ENCODE measurements around the gene ZNF414.
"Not testable (repeated sequence)": the region's sequence is repeated elsewhere in the genome, so short reads cannot be mapped to it uniquely, and the experiment has no call there.

Gene ZNF414

GRCh38 chr19:8513687-8514504, at the start of gene ZNF414:
Gene ZNF414 (minus strand): TSS chr19:8514167. CDS start chr19:8514046, 121 bp downstream.
- Histone ChIP-seq H3K4me1 (ENCODE audit: control insufficient read depth, insufficient read depth, low read length) (no peaks in the 10 kb centered on the region), H3K9me3 (ENCODE audit: control insufficient read depth, insufficient read depth, low read length) (no peaks in the 10 kb centered on the region), H3K36me3 (ENCODE audit: control insufficient read depth, insufficient read depth, low read length) (no peaks in the 10 kb centered on the region), H3K27ac (ENCODE audit: low read depth, low read length) (peak within 1 kb of the TSS; percentile 98), H3K9ac (ENCODE audit: low read depth, low read length) (peak within 1 kb of the TSS; percentile 96), H3K4me3 (ENCODE audit: low read depth, low read length) (peak within 1 kb of the TSS; percentile 96), H3K27me3 (ENCODE audit: control insufficient read depth, insufficient read depth, low read length) (no peaks in the 10 kb centered on the region)

DNA sequence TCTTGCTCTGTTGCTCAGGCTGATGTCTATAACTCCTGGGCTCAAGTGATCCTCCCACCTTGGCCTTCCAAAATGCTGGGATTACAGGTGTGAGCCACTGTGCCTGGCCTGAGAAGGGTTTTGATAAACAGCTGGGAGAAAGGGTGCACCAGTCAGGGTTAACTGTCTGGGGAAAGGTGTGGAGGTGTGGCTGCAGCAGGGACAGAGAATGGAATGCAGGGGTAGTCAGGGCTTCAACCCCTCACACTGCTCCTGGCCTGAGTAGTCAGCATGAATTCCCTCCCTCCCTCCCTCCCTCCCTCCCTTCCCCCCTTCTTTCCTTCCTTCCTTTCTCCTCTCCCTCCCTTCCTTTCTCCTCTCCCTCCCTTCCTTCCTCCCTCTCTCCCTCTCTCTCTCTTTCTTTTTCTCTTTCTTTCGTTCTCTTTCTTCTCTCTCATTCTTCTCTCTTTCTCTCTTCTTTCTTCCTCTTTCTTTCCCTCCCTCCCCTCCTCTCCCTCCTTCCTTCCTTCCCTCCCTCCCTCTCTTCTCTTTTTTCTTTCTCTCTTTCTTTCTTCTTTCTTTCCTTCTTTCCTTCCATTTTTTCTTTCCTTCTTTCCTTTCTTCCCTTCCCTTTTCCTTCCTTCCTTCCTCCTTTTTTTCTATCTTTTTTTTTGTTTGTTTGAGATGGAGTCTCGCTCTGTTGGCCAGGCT, 47.3 kb upstream of the ZNF414 start:
- Histone ChIP-seq H3K9ac (ENCODE audit: low read depth, low read length) (no peak overlapping the region), H3K36me3 (ENCODE audit: control insufficient read depth, insufficient read depth, low read length) (no peaks in the 10 kb centered on the region), H3K27ac (ENCODE audit: low read depth, low read length) (no peak overlapping the region), H3K9me3 (ENCODE audit: control insufficient read depth, insufficient read depth, low read length) (no peaks in the 10 kb centered on the region), H3K4me1 (ENCODE audit: control insufficient read depth, insufficient read depth, low read length) (no peaks in the 10 kb centered on the region), H3K4me3 (ENCODE audit: low read depth, low read length) (no peak overlapping the region), H3K27me3 (ENCODE audit: control insufficient read depth, insufficient read depth, low read length) (no peaks in the 10 kb centered on the region)

DNA sequence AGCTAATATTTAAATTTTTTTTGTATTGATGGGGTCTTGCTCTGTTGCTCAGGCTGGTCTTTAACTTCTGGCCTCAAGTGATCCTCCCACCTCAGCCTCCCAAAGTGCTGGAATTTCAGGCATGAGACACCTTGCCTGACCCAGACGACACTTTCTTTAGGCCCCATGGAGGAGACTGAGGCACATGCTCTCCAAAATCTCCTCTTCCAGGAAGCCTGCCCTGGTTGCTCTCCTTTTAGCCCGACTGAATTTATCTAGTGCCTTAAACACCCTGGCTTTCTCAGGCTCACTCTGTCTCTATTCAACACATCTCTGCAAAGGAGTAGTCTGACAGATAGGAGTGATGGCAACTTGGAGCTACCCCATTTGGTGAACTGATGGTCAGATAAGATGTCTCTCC, 44.4 kb upstream of the ZNF414 start:
- H3K36me3 ChIP-seq (ENCODE audit: control insufficient read depth, insufficient read depth, low read length), result no peaks in the 10 kb centered on the region
- H3K27me3 ChIP-seq (ENCODE audit: control insufficient read depth, insufficient read depth, low read length), result no peaks in the 10 kb centered on the region

GRCh38 chr19:8557642-8558238, 43.8 kb upstream of the ZNF414 start:
- Histone ChIP-seq H3K4me3 (ENCODE audit: low read depth, low read length) (no peak overlapping the region), H3K4me1 (ENCODE audit: control insufficient read depth, insufficient read depth, low read length) (no peaks in the 10 kb centered on the region), H3K27ac (ENCODE audit: low read depth, low read length) (no peak overlapping the region), H3K9me3 (ENCODE audit: control insufficient read depth, insufficient read depth, low read length) (no peaks in the 10 kb centered on the region), H3K36me3 (ENCODE audit: control insufficient read depth, insufficient read depth, low read length) (no peaks in the 10 kb centered on the region), H3K27me3 (ENCODE audit: control insufficient read depth, insufficient read depth, low read length) (no peaks in the 10 kb centered on the region), H3K9ac (ENCODE audit: low read depth, low read length) (no peak overlapping the region)

More for the DNA sequence above, 44.4 kb upstream of the ZNF414 start:
- Histone ChIP-seq H3K4me3 (ENCODE audit: low read depth, low read length) (no peak overlapping the region), H3K4me1 (ENCODE audit: control insufficient read depth, insufficient read depth, low read length) (no peaks in the 10 kb centered on the region), H3K9ac (ENCODE audit: low read depth, low read length) (no peak overlapping the region), H3K27ac (ENCODE audit: low read depth, low read length) (no peak overlapping the region), H3K9me3 (ENCODE audit: control insufficient read depth, insufficient read depth, low read length) (no peaks in the 10 kb centered on the region)

GRCh38 chr19:8553729-8554128, 39.8 kb upstream of the ZNF414 start:
- H3K27me3 ChIP-seq (ENCODE audit: control insufficient read depth, insufficient read depth, low read length); H3K9ac ChIP-seq (ENCODE audit: low read depth, low read length); H3K27ac ChIP-seq (ENCODE audit: low read depth, low read length); H3K36me3 ChIP-seq (ENCODE audit: control insufficient read depth, insufficient read depth, low read length); H3K4me1 ChIP-seq (ENCODE audit: control insufficient read depth, insufficient read depth, low read length); H3K9me3 ChIP-seq (ENCODE audit: control insufficient read depth, insufficient read depth, low read length); H3K4me3 ChIP-seq (ENCODE audit: low read depth, low read length): not testable (repeated sequence)

DNA sequence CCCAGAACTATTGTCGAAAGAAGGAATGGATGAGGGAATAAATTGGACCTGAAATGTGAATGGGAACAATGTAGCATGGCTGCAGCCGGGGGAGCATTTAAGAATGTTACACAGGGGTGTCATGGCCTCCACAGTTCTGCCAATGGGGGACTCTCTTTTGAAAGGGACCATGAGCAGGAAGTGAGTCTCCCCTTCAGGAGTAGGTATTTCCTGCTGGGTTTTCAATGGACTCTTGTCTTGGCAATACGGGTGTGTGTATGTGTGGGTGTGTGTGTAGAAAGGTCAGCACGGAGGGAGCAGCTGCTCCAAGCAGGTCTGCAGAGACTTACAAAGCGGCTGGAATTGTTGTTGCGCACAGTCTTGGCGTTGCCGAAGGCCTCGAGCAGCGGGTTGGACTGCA, 38.8 kb upstream of the ZNF414 start:
- Histone ChIP-seq H3K36me3 (ENCODE audit: control insufficient read depth, insufficient read depth, low read length) (no peaks in the 10 kb centered on the region), H3K4me3 (ENCODE audit: low read depth, low read length) (no peak overlapping the region), H3K9ac (ENCODE audit: low read depth, low read length) (no peak overlapping the region)

DNA sequence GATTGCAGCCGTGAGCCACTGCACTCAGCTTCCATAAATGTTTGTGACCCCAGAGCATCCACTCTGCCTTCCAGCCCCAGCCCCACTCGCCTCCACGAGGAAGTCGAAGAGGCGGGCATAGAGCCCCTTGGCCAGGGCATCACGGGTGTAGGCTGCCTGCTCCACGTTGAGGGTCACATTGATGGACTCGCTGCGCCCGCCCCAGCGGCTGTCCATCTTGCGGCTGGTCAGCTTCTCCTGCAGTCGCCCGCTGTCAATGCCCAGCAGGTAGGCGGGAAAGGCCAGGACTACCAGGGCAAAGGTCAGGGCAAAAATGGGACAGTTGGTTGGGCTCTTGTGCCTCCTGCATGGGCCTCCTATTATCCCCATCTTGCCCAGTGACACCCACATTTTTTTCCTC, 36.1 kb upstream of the ZNF414 start:
- Histone ChIP-seq H3K27ac (ENCODE audit: low read depth, low read length) (no peak overlapping the region), H3K4me1 (ENCODE audit: control insufficient read depth, insufficient read depth, low read length) (no peaks in the 10 kb centered on the region), H3K4me3 (ENCODE audit: low read depth, low read length) (no peak overlapping the region), H3K27me3 (ENCODE audit: control insufficient read depth, insufficient read depth, low read length) (no peaks in the 10 kb centered on the region), H3K9me3 (ENCODE audit: control insufficient read depth, insufficient read depth, low read length) (no peaks in the 10 kb centered on the region), H3K36me3 (ENCODE audit: control insufficient read depth, insufficient read depth, low read length) (no peaks in the 10 kb centered on the region), H3K9ac (ENCODE audit: low read depth, low read length) (no peak overlapping the region)

More for the DNA sequence above, 38.8 kb upstream of the ZNF414 start:
- H3K27me3 ChIP-seq (ENCODE audit: control insufficient read depth, insufficient read depth, low read length), result no peaks in the 10 kb centered on the region
- no peaks in the 10 kb centered on the region for H3K4me1 ChIP-seq (ENCODE audit: control insufficient read depth, insufficient read depth, low read length)
- H3K27ac ChIP-seq (ENCODE audit: low read depth, low read length), result no peak overlapping the region
- no peaks in the 10 kb centered on the region for H3K9me3 ChIP-seq (ENCODE audit: control insufficient read depth, insufficient read depth, low read length)

DNA sequence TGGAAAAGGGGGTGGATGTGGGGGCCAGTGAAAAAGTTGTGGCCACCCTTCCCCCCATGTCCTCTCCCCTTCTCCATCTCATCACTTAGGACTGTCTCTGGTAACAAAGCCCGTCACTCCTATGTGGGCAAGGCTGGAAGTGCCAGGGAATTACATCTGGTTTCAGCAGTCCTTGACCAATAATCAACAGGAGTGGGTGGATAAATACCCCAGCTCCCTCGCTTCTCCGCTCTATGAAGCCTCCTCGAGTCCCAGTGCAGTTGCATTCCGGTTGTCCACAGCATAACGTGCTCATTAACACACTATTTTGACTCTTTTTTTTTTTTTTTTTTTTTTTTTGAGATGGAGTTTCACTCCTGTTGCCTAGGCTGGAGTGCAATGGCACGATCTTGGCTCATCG, 31.8 kb upstream of the ZNF414 start:
- H3K9me3 ChIP-seq (ENCODE audit: control insufficient read depth, insufficient read depth, low read length), result no peaks in the 10 kb centered on the region
- H3K27ac ChIP-seq (ENCODE audit: low read depth, low read length), result no peak overlapping the region
- H3K4me1 ChIP-seq (ENCODE audit: control insufficient read depth, insufficient read depth, low read length), result no peaks in the 10 kb centered on the region
- no peak overlapping the region for H3K4me3 ChIP-seq (ENCODE audit: low read depth, low read length)
- no peak overlapping the region for H3K9ac ChIP-seq (ENCODE audit: low read depth, low read length)
- H3K36me3 ChIP-seq (ENCODE audit: control insufficient read depth, insufficient read depth, low read length), result no peaks in the 10 kb centered on the region
- H3K27me3 ChIP-seq (ENCODE audit: control insufficient read depth, insufficient read depth, low read length), result no peaks in the 10 kb centered on the region

DNA sequence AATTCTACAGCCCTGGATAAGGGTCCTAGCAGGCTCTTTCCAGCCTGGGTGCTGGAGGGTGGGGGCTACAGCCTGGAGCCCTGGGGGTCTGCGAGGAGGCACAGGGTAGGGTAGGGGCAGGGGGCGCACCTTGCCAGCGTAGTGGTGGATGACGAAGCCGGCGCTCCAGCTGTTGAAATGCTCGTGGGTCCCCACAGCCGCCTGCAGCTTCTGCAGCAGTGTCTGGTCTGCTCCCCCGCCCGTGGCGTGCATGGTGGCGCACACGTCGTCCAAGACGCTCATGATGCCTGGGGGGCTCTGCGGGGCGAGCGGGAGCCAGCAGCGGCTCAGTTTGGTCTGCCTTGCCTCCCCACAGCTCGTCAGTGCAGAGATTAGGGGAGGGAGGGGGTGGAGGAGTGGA, 30.2 kb upstream of the ZNF414 start:
- Histone ChIP-seq H3K4me1 (ENCODE audit: control insufficient read depth, insufficient read depth, low read length) (no peaks in the 10 kb centered on the region), H3K4me3 (ENCODE audit: low read depth, low read length) (no peak overlapping the region), H3K27ac (ENCODE audit: low read depth, low read length) (no peak overlapping the region), H3K9me3 (ENCODE audit: control insufficient read depth, insufficient read depth, low read length) (no peaks in the 10 kb centered on the region), H3K9ac (ENCODE audit: low read depth, low read length) (no peak overlapping the region), H3K36me3 (ENCODE audit: control insufficient read depth, insufficient read depth, low read length) (no peaks in the 10 kb centered on the region), H3K27me3 (ENCODE audit: control insufficient read depth, insufficient read depth, low read length) (no peaks in the 10 kb centered on the region)

DNA sequence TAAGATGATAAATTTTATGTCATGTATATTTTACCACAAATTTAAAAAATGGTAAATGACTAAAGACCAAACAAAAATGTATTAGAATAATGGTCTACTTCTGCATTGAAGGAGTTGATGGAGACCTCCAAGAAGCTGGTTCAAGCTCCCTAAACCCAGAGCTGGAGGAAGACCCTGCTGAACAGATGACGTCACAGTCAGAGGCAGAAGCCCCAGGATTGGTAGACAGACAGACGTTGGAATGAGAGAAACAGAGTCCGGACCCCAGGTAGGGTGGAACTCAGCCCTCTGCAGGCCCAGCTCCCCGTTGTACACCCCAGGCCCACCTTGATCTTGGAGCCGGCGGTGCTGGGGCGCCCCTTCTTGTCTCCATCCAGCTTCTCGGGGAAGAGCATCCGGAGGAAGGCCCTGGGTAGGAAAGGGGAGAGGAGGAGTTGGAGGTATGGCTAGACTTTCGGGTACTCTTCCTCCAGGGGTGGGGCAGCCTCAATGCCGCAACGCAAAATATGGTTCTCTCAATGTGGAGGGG, 25.7 kb upstream of the ZNF414 start:
- no peaks in the 10 kb centered on the region for H3K36me3 ChIP-seq (ENCODE audit: control insufficient read depth, insufficient read depth, low read length)
- H3K9ac ChIP-seq (ENCODE audit: low read depth, low read length), result no peak overlapping the region

GRCh38 chr19:8537099-8537498, 23.1 kb upstream of the ZNF414 start:
- Histone ChIP-seq H3K27ac (ENCODE audit: low read depth, low read length) (no peak overlapping the region), H3K4me3 (ENCODE audit: low read depth, low read length) (no peak overlapping the region), H3K9me3 (ENCODE audit: control insufficient read depth, insufficient read depth, low read length) (no peaks in the 10 kb centered on the region), H3K9ac (ENCODE audit: low read depth, low read length) (no peak overlapping the region), H3K4me1 (ENCODE audit: control insufficient read depth, insufficient read depth, low read length) (no peaks in the 10 kb centered on the region), H3K27me3 (ENCODE audit: control insufficient read depth, insufficient read depth, low read length) (no peaks in the 10 kb centered on the region), H3K36me3 (ENCODE audit: control insufficient read depth, insufficient read depth, low read length) (no peaks in the 10 kb centered on the region)

More for the DNA sequence above, 25.7 kb upstream of the ZNF414 start:
- Histone ChIP-seq H3K4me1 (ENCODE audit: control insufficient read depth, insufficient read depth, low read length) (no peaks in the 10 kb centered on the region), H3K27me3 (ENCODE audit: control insufficient read depth, insufficient read depth, low read length) (no peaks in the 10 kb centered on the region), H3K9me3 (ENCODE audit: control insufficient read depth, insufficient read depth, low read length) (no peaks in the 10 kb centered on the region), H3K27ac (ENCODE audit: low read depth, low read length) (no peak overlapping the region), H3K4me3 (ENCODE audit: low read depth, low read length) (no peak overlapping the region)
